ENCODE data around the gene SPOCK2.
"Not testable (repeated sequence)": the region's sequence is repeated elsewhere in the genome, so short reads cannot be mapped to it uniquely, and the experiment has no call there.

The SPOCK2 gene

DNA sequence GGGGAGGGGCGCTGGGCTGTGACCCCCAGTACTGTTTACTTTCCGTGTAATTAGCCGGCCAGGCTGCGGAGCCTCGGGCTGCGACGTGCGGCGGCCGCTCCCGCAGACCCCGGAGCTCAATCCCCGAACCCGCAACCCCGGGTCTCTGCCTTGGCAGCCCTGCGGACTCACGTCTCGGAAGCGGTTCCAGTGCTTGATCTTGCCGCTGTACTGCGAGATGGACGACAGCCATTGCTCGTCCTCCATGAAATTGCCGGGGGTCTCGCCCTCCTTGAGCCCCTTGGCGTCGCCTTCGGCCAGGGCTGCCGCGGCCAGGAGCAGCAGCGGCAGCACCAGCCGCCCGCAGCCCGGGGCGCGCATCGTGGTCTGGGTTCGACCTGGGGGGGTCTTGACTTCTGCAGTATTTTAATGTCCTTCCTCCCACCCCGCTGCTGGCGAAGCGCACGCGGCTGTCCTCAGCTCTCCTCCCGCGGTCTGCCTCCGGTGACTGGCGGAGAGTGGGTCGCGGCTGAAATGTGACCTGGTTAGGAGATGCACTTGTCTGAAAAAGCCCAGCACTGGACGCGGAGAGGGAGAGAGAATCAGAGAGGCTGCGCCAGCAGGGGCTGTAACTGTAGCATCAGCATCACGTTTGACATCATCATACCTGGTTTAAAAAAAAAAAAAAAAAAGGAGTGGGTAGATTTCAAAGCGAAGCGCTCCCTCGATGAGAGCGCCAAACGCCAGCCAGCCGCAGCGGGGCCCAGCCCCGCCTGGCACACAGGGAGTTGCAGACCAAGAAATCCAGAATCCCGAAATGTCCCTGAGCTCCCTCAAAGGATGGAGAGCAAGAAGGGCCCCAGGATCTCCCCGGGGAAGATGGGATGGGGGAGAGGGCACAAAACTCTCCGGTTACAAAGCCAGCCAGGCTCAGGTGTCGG, at the start of gene SPOCK2:
Gene SPOCK2, minus strand, starts transcription at position 583 of the 920 bp plus-strand sequence. Its CDS starts 223 bp downstream, at position 360.
- in situ Hi-C loops (cut with HindIII; ENCODE audit: low pct_unique_long_range_greater_than_20kb, low sequenced_read_pairs): no loop called here
- no peak for TF ChIP-seq JUND (IDR thresholded peaks at IDR 0.05; ENCODE audit: low read depth)
- no peak for DNase-seq (ENCODE audit: low read depth in 1 of 2, low spot score in 1 of 2)

DNA sequence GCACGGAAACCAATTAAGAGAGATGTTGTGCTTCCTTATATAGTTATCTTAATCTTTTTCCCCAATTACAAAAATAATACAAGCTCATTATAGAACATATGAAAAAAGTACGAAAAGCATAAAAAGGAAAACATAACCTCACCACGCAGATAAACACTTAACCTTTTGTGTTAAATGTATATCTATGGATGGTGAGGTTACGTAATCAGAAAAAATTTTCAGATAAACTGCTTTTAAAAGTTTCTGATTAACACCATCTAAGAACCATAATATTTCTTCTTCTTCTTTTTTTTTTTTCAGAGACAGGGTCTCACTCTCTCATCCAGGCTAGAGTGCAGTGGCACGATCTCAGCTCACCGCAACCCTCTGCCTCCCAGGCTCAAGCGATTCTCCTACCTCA, 49.2 kb upstream of the SPOCK2 start:
- DNase-seq (ENCODE audit: low read depth in 1 of 2, low spot score in 1 of 2): no peak
- TF ChIP-seq JUND (IDR thresholded peaks at IDR 0.05; ENCODE audit: low read depth): no peak
- in situ Hi-C loops (cut with HindIII; ENCODE audit: low pct_unique_long_range_greater_than_20kb, low sequenced_read_pairs): no loop called here

DNA sequence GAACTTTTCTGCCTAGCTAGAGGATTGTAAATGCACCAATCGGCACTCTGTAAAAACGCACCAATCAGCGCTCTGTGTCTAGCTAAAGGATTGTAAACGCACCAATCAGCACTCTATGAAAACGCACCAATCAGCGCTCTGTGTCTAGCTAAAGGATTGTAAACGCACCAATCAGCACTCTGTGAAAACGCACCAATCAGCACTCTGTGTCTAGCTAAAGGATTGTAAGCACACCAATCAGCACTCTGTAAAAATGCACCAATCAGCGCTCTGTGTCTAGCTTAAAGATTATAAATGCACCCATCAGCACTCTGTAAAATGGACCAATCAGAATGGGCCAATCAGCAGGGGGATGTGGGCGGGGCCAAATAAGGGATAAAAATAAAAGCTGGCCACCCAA, 47.9 kb upstream of the SPOCK2 start:
- DNase-seq (ENCODE audit: low read depth in 1 of 2, low spot score in 1 of 2); in situ Hi-C loops (cut with HindIII; ENCODE audit: low pct_unique_long_range_greater_than_20kb, low sequenced_read_pairs): not testable (repeated sequence)

DNA sequence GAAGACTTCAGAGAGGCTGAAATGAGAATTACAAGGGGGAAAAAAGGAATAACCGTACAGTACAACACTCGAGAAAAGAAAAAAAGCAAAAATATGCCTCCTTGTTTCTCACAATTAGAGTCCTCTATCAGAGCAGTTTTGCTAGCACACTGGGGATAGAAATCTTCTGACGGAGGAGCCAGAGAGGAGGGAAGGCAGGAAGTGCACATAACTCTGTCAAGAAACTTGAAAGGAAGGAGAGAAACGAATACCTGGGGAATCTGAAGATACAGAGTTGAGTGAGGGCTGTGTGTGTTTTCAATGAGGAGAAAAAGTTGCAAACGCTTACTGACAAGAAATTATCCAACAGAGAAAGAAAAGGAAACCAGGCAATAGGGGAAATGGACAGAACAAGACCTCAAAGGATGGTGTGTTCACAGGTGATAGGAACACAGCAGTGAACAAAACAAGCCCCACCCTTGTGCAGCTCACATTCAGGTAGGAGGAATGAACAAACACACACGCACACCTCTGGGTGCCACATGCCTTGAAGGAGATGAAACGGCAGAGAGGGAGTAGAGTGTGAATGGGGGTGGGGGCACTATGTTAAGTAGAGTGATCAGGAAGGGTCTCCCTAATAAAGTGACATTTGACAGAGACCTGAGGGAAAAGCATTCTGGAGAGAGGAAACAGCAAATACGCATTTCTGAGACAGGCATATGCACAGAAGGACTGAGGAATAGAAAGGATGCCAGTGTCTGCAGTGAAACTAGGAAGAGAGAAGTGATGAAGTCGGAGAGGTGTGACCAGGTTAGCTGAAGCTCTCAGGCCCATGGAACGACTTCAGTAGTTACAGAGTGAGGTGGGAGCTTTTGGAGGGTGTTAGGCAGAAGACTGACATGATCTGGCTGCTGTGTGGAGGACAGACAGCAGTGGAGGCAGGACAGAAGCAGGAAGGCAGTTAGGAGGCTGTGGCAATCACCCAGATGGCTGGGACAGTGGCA, 46.7 kb upstream of the SPOCK2 start:
- DNase-seq (ENCODE audit: low read depth in 1 of 2, low spot score in 1 of 2): no peak
- in situ Hi-C loops (cut with HindIII; ENCODE audit: low pct_unique_long_range_greater_than_20kb, low sequenced_read_pairs): no loop called here
- TF ChIP-seq JUND (IDR thresholded peaks at IDR 0.05; ENCODE audit: low read depth): no peak

GRCh38 chr10:72133517-72133916, 45.2 kb upstream of the SPOCK2 start:
- in situ Hi-C loops (cut with HindIII; ENCODE audit: low pct_unique_long_range_greater_than_20kb, low sequenced_read_pairs): no loop called here
- TF ChIP-seq JUND (IDR thresholded peaks at IDR 0.05; ENCODE audit: low read depth): no peak
- DNase-seq (ENCODE audit: low read depth in 1 of 2, low spot score in 1 of 2): no peak

DNA sequence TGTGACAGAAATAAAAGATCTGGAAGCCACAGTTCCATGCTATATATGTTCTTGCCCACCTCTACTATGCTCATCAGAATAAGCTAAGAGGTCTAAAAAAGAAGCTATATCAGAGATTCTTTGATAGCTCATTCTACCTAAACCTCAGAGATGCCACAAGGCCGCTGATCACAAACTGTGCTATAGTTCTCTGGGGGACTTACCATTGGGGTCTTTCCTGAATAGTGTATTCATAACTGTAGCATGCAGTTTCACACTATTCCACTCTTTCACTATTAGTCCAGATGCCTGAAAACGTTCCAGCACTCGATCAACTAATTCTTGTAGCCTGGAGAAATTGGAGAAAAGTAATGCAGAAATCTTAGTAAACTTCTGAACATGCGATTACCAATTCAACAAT, 44.5 kb upstream of the SPOCK2 start:
- TF ChIP-seq JUND (IDR thresholded peaks at IDR 0.05; ENCODE audit: low read depth): no peak
- in situ Hi-C loops (cut with HindIII; ENCODE audit: low pct_unique_long_range_greater_than_20kb, low sequenced_read_pairs): no loop called here
- DNase-seq (ENCODE audit: low read depth in 1 of 2, low spot score in 1 of 2): no peak

GRCh38 chr10:72127571-72127970, 39.2 kb upstream of the SPOCK2 start:
- TF ChIP-seq JUND (IDR thresholded peaks at IDR 0.05; ENCODE audit: low read depth): no peak
- DNase-seq (ENCODE audit: low read depth in 1 of 2, low spot score in 1 of 2): no peak
- in situ Hi-C loops (cut with HindIII; ENCODE audit: low pct_unique_long_range_greater_than_20kb, low sequenced_read_pairs): no loop called here

- no peak for TF ChIP-seq JUND (IDR thresholded peaks at IDR 0.05; ENCODE audit: low read depth)
- in situ Hi-C loops (cut with HindIII; ENCODE audit: low pct_unique_long_range_greater_than_20kb, low sequenced_read_pairs): no loop called here
- DNase-seq (ENCODE audit: low read depth in 1 of 2, low spot score in 1 of 2): no peak
Measured at GRCh38 chr10:72126872-72127232, 38.5 kb upstream of the SPOCK2 start.

DNA sequence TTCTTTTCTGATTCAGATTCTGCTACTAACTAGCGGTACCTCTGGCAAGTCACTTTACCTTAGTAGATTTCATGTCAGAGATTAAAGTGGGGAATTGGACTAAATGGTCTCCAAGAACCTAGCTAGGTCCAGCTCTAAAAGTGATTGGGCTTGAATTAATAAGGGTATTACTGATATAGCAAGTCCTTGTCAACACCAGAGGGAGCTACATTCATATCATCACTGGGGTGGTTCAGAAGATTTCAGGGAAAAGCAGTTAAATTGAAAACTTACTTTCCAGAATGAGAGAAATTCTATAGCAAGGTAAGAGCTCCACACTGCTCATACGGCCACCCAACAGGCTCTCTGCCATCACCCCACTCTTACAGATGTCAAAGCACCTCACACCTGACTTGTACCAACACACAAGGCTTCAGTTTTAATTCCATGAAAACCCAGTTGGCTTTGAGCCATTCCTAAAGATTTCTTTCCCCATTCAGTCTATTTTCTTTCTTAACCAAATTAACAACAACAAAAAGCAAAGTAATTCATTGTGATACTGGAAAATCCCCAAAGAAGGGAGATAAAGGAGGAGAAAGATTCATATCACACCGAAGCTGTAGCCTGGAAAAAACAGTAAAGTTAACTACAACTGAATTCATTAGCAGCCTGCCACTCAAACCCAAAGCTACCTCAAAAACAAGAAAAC, 38.0 kb upstream of the SPOCK2 start:
- in situ Hi-C loops (cut with HindIII; ENCODE audit: low pct_unique_long_range_greater_than_20kb, low sequenced_read_pairs): no loop called here
- no peak for TF ChIP-seq JUND (IDR thresholded peaks at IDR 0.05; ENCODE audit: low read depth)
- peak in 1 of 2 experiments; percentile 31 for DNase-seq (ENCODE audit: low read depth in 1 of 2, low spot score in 1 of 2)

- no peak for TF ChIP-seq JUND (IDR thresholded peaks at IDR 0.05; ENCODE audit: low read depth)
- in situ Hi-C loops (cut with HindIII; ENCODE audit: low pct_unique_long_range_greater_than_20kb, low sequenced_read_pairs): no loop called here
- DNase-seq (ENCODE audit: low read depth in 1 of 2, low spot score in 1 of 2): no peak
Measured at GRCh38 chr10:72124989-72125388, 36.6 kb upstream of the SPOCK2 start.

- no peak for TF ChIP-seq JUND (IDR thresholded peaks at IDR 0.05; ENCODE audit: low read depth)
- in situ Hi-C loops (cut with HindIII; ENCODE audit: low pct_unique_long_range_greater_than_20kb, low sequenced_read_pairs): no loop called here
- no peak for DNase-seq (ENCODE audit: low read depth in 1 of 2, low spot score in 1 of 2)
Measured at GRCh38 chr10:72124381-72124780, 36.0 kb upstream of the SPOCK2 start.

GRCh38 chr10:72123616-72124015, 35.3 kb upstream of the SPOCK2 start:
- in situ Hi-C loops (cut with HindIII; ENCODE audit: low pct_unique_long_range_greater_than_20kb, low sequenced_read_pairs): no loop called here
- no peak for TF ChIP-seq JUND (IDR thresholded peaks at IDR 0.05; ENCODE audit: low read depth)
- no peak for DNase-seq (ENCODE audit: low read depth in 1 of 2, low spot score in 1 of 2)

All from T47D (cell line).